K562 (cell line): Measurements from ENCODE around the gene DBF4B. TPM values are rescaled to one million over a fixed set of nuclear protein-coding genes. Genes with fewer than 3 reads are reported as not detected.

Experiments
- EGR1 ChIP-seq: fragments of 450-650 bp; conservative IDR thresholded peaks from 2 replicates; pipeline ENCODE4 v1.6.1; 2017; ENCODE audit warnings: mild to moderate bottlenecking
- KAT8 ChIP-seq: fragments of 450-650 bp; IDR thresholded peaks from 2 replicates; pipeline ENCODE4 v1.6.1; 2016; ENCODE audit warnings: low read depth, mild to moderate bottlenecking
- MCM3 ChIP-seq: fragments of 450-650 bp; IDR thresholded peaks from 2 replicates; pipeline ENCODE4 v1.6.1; 2016
- POLR2H ChIP-seq: IDR thresholded peaks from 2 replicates; pipeline ENCODE4 v1.6.1; 2016; ENCODE audit warnings: missing genetic modification characterization, low read depth, mild to moderate bottlenecking, control low read depth, missing compliant biosample characterization, moderate library complexity
- RFX1 ChIP-seq: fragments of 450-650 bp; IDR thresholded peaks from 2 replicates; pipeline ENCODE4 v1.6.1; 2016; ENCODE audit warnings: mild to moderate bottlenecking, moderate library complexity
- SIRT6 ChIP-seq: IDR thresholded peaks from one replicate; pipeline ENCODE4 v1.6.1; 2012; ENCODE audit warnings: low read depth, mild to moderate bottlenecking, control low read depth, inconsistent platforms, low read length, moderate library complexity
- ZNF174 ChIP-seq: fragments of 250-450 bp; sonication (Bioruptor Pico); IDR thresholded peaks from 2 replicates; pipeline ENCODE4 v1.4.0; 2020; ENCODE audit warnings: mild to moderate bottlenecking
- ZNF239 ChIP-seq: fragments of 250-450 bp; sonication (Bioruptor Pico); IDR thresholded peaks from 2 replicates; pipeline ENCODE4 v1.4.0; 2020; ENCODE audit warnings: mild to moderate bottlenecking
- ZNF766 ChIP-seq: fragments of 200-800 bp; sonication (Bioruptor generic); conservative IDR thresholded peaks from 2 replicates; pipeline ENCODE4 v1.6.1; 2016; ENCODE audit warnings: missing genetic modification characterization, missing compliant biosample characterization
- polyA plus RNA-seq, 8 experiments: library from polyadenylated mRNA; depleted of rRNA in 4 of 8; stranded (reverse) in 5 of 8; unstranded in 3 of 8; fragments of >200 nt; fragmentation: Nextera tagmentation in 2 of 8; fragmentation: Illumina TruSeq in 1 of 8; extraction: Ambion mirVana in 2 of 8; extraction: Trizol in 1 of 8; gene quantifications; 2 replicates each; pipeline versions ENCODE4 v1.2.1 to v1.2.3, GENCODE V29; 2011 to 2014; ENCODE audit warnings: inconsistent platforms in 1 of 8, missing spikeins in 1 of 8
- total RNA-seq, 7 experiments: library from RNA; depleted of rRNA in 6 of 7; stranded (reverse); fragments of >200 nt in 6 of 7; fragmentation: Illumina TruSeq in 2 of 7; extraction: Trizol in 2 of 7; gene quantifications; 2 replicates each; pipeline versions ENCODE4 v1.2.1 to v1.2.3, GENCODE V29; 2011 to 2021; ENCODE audit warnings: low replicate concordance in 1 of 7
- TF ChIP-seq, protein P1 (sequence below): fragments of 250-450 bp; sonication (Bioruptor Pico); IDR thresholded peaks from 2 replicates; pipeline ENCODE4 v1.5.0; 2021
- TF ChIP-seq, protein P2 (sequence below), 2 experiments: fragments of 450-650 bp; conservative IDR thresholded peaks; 2 replicates each; pipeline ENCODE4 v1.6.1; 2017; ENCODE audit warnings: mild to moderate bottlenecking in 2 of 2, moderate library complexity in 2 of 2
- TF ChIP-seq, protein P3 (sequence below): sonication (generic); formaldehyde crosslinking; IDR thresholded peaks from 2 replicates; pipeline ENCODE4 v1.8.0; 2022; ENCODE audit warnings: mild to moderate bottlenecking, missing genetic modification reagents, borderline replicate concordance
- TF ChIP-seq, protein P4 (sequence below): sonication (generic); formaldehyde crosslinking; IDR thresholded peaks from 2 replicates; pipeline ENCODE4 v1.8.0; 2022; ENCODE audit warnings: missing genetic modification reagents, mild to moderate bottlenecking, borderline replicate concordance
- TF ChIP-seq, protein P5 (sequence below): fragments of 250-450 bp; sonication (Bioruptor Pico); IDR thresholded peaks from 2 replicates; pipeline ENCODE4 v1.8.0; 2021; ENCODE audit warnings: moderate library complexity, mild to moderate bottlenecking, inconsistent platforms

Gene DBF4B
- total and polyA plus RNA-seq, 9 of the 15 experiments (the other 6 are each of a cell fraction or from before 2014, with no cell fraction given): 2.5 to 26.9 (median 14.6) TPM

DNA sequence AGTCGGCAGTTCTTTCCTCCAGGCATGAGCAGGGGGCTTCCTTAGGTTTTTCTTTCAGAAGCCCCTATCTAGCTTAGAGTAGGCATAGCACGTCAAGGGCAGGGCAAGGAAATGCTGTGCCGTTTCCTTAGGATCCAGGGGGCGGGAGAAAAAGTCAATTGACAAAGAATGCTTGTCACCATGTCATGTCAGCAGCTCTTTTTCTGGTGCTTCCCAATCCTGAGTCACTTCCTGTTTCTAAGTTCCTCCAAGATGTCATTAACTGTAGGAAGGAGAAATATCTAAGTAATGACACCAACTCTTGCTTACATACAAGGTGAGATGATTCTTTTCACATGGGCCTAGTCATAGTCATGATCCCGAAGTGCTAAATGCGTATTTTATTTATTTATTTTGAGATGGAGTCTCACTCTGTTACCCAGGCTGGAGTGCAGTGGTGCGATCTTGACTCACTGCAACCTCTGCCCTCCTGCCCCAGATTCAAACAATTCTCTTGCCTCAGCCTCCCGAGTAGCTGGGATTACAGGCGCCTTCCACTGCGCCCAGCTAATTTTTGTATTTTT, 86.5 kb downstream of the DBF4B start (continued):
- TF ChIP-seq, protein P1, sequence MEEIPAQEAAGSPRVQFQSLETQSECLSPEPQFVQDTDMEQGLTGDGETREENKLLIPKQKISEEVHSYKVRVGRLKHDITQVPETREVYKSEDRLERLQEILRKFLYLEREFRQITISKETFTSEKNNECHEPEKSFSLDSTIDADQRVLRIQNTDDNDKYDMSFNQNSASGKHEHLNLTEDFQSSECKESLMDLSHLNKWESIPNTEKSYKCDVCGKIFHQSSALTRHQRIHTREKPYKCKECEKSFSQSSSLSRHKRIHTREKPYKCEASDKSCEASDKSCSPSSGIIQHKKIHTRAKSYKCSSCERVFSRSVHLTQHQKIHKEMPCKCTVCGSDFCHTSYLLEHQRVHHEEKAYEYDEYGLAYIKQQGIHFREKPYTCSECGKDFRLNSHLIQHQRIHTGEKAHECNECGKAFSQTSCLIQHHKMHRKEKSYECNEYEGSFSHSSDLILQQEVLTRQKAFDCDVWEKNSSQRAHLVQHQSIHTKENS (CRISPR knock-in tag): no peak
- no peak for TF ChIP-seq ZNF174 (CRISPR knock-in tag)
- TF ChIP-seq, protein P2, sequence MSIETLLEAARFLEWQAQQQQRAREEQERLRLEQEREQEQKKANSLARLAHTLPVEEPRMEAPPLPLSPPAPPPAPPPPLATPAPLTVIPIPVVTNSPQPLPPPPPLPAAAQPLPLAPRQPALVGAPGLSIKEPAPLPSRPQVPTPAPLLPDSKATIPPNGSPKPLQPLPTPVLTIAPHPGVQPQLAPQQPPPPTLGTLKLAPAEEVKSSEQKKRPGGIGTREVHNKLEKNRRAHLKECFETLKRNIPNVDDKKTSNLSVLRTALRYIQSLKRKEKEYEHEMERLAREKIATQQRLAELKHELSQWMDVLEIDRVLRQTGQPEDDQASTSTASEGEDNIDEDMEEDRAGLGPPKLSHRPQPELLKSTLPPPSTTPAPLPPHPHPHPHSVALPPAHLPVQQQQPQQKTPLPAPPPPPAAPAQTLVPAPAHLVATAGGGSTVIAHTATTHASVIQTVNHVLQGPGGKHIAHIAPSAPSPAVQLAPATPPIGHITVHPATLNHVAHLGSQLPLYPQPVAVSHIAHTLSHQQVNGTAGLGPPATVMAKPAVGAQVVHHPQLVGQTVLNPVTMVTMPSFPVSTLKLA (conservative IDR thresholded peaks at IDR 0.05): no peak
- TF ChIP-seq, protein P3, sequence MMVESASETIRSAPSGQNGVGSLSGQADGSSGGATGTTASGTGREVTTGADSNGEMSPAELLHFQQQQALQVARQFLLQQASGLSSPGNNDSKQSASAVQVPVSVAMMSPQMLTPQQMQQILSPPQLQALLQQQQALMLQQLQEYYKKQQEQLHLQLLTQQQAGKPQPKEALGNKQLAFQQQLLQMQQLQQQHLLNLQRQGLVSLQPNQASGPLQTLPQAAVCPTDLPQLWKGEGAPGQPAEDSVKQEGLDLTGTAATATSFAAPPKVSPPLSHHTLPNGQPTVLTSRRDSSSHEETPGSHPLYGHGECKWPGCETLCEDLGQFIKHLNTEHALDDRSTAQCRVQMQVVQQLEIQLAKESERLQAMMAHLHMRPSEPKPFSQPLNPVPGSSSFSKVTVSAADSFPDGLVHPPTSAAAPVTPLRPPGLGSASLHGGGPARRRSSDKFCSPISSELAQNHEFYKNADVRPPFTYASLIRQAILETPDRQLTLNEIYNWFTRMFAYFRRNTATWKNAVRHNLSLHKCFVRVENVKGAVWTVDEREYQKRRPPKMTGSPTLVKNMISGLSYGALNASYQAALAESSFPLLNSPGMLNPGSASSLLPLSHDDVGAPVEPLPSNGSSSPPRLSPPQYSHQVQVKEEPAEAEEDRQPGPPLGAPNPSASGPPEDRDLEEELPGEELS (CRISPR knock-in tag): no peak
- TF ChIP-seq, protein P4, sequence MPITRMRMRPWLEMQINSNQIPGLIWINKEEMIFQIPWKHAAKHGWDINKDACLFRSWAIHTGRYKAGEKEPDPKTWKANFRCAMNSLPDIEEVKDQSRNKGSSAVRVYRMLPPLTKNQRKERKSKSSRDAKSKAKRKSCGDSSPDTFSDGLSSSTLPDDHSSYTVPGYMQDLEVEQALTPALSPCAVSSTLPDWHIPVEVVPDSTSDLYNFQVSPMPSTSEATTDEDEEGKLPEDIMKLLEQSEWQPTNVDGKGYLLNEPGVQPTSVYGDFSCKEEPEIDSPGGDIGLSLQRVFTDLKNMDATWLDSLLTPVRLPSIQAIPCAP (CRISPR knock-in tag): no peak
- TF ChIP-seq SIRT6: no peak
- no peak for TF ChIP-seq ZNF239 (CRISPR knock-in tag)
- no peak for TF ChIP-seq RFX1
- TF ChIP-seq MCM3: no peak
- no peak for TF ChIP-seq EGR1
- 0 out of 2 replicates have a peak, but pooled peaks have one; percentile 13 for TF ChIP-seq ZNF766
- TF ChIP-seq POLR2H (tag): no peak
- TF ChIP-seq, protein P5, sequence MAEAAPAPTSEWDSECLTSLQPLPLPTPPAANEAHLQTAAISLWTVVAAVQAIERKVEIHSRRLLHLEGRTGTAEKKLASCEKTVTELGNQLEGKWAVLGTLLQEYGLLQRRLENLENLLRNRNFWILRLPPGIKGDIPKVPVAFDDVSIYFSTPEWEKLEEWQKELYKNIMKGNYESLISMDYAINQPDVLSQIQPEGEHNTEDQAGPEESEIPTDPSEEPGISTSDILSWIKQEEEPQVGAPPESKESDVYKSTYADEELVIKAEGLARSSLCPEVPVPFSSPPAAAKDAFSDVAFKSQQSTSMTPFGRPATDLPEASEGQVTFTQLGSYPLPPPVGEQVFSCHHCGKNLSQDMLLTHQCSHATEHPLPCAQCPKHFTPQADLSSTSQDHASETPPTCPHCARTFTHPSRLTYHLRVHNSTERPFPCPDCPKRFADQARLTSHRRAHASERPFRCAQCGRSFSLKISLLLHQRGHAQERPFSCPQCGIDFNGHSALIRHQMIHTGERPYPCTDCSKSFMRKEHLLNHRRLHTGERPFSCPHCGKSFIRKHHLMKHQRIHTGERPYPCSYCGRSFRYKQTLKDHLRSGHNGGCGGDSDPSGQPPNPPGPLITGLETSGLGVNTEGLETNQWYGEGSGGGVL: no peak
- TF ChIP-seq KAT8: no peak
